Breast epithelium (tissue), 4 donors: ENCODE data around the gene ANKRD55. TPM values are rescaled to one million over a fixed set of nuclear protein-coding genes. Genes with fewer than 3 reads are reported as not detected.
"Not testable (repeated sequence)": the region's sequence is repeated elsewhere in the genome, so short reads cannot be mapped to it uniquely, and the experiment has no call there.

ENCODE experiments used
- DNase-seq, 2 donors: peaks; one replicate each; pipeline ENCODE4 v3.0.0-alpha.2; 2019; ENCODE audit warnings: low spot score in 2 of 2
- H3K27ac ChIP-seq, 2 donors: fragments of 200-600 bp; sonication (generic) in 1 of 2; one replicate each; pipeline ENCODE4 v1.5.1; 2016 to 2019; ENCODE audit warnings: mild to moderate bottlenecking in 1 of 2
- H3K27me3 ChIP-seq, 2 donors: fragments of 200-600 bp; sonication (generic) in 1 of 2; one replicate each; pipeline versions ENCODE4 v1.5.1 to v1.6.0; 2017 to 2019; ENCODE audit warnings: control low read depth in 1 of 2, mild to moderate bottlenecking in 1 of 2
- H3K36me3 ChIP-seq: fragments of 200-600 bp; one replicate; pipeline ENCODE4 v1.5.1; 2019
- H3K4me1 ChIP-seq, 2 donors: fragments of 200-600 bp; sonication (generic); one replicate each; pipeline ENCODE4 v1.5.1; 2016 to 2019; ENCODE audit warnings: control low read depth in 1 of 2
- H3K4me3 ChIP-seq, 3 donors: fragments of 200-600 bp; sonication (generic); 1 replicate in 2 of 3; 2 replicates in 1 of 3; pipeline ENCODE4 v1.5.1; 2016 to 2019; ENCODE audit warnings: mild to moderate bottlenecking in 3 of 3, moderate library complexity in 2 of 3
- H3K9me3 ChIP-seq, 2 donors: fragments of 200-600 bp; sonication (generic) in 1 of 2; one replicate each; pipeline ENCODE4 v1.5.1; 2016 to 2019; ENCODE audit warnings: control low read depth in 1 of 2
- CTCF ChIP-seq, 3 donors: fragments of 450-650 bp; IDR thresholded peaks; one replicate each; pipeline ENCODE4 v1.5.1; 2016 to 2017; ENCODE audit warnings: antibody characterized with exemption in 3 of 3, mild to moderate bottlenecking in 3 of 3, moderate library complexity in 3 of 3
- POLR2A ChIP-seq: fragments of 450-650 bp; IDR thresholded peaks from one replicate; pipeline ENCODE4 v1.6.1; 2016; ENCODE audit warnings: antibody characterized with exemption, mild to moderate bottlenecking, moderate library complexity
- POLR2AphosphoS5 ChIP-seq, 3 donors: sonication (generic); formaldehyde crosslinking; IDR thresholded peaks; one replicate each; pipeline ENCODE4 v1.6.1; 2017; ENCODE audit warnings: antibody characterized with exemption in 3 of 3
- intact Hi-C: fragments of 100-400 bp; cut with DNase I; formaldehyde crosslinking; loops from one replicate; pipeline ENCODE4 v1.15.1; 2023; ENCODE audit warnings: low total_unique reads
- total RNA-seq, 3 donors: library from RNA; depleted of rRNA; stranded (reverse); fragments of >200 nt; gene quantifications; one replicate each; pipeline ENCODE4 v1.1.0, GENCODE V29; 2016

The ANKRD55 gene
- total RNA-seq, 3 donors from 2014 or later: 0.32 to 0.33 TPM; not detected in 1

- TF ChIP-seq POLR2AphosphoS5 (IDR thresholded peaks at IDR 0.05) (no peak), CTCF (IDR thresholded peaks at IDR 0.05) (no peak), POLR2A (no peak)
Measured at GRCh38 chr5:56230576-56230975, 2.6 kb downstream of the ANKRD55 start.

GRCh38 chr5:56229111-56229510, 4.0 kb downstream of the ANKRD55 start:
- intact Hi-C loops: no loop called here
- TF ChIP-seq CTCF (IDR thresholded peaks at IDR 0.05): no peak
- no peak for TF ChIP-seq POLR2A
- no peak for TF ChIP-seq POLR2AphosphoS5 (IDR thresholded peaks at IDR 0.05)
- DNase-seq: no peak
- no peak overlapping the region for H3K4me3 ChIP-seq
- H3K27me3 ChIP-seq: no peaks in the 10 kb centered on the region
- H3K27ac ChIP-seq: no peak overlapping the region
- no peaks in the 10 kb centered on the region for H3K36me3 ChIP-seq
- H3K4me1 ChIP-seq: no peaks in the 10 kb centered on the region
- H3K9me3 ChIP-seq: no peaks in the 10 kb centered on the region

More at GRCh38 chr5:56230576-56230975, 2.6 kb downstream of the ANKRD55 start:
- no peak overlapping the region for H3K4me3 ChIP-seq
- H3K36me3 ChIP-seq: no peaks in the 10 kb centered on the region
- no peaks in the 10 kb centered on the region for H3K9me3 ChIP-seq
- no peak overlapping the region for H3K27ac ChIP-seq
- intact Hi-C loops: no loop called here
- H3K27me3 ChIP-seq: no peaks in the 10 kb centered on the region
- no peak for DNase-seq
- H3K4me1 ChIP-seq: no peaks in the 10 kb centered on the region

GRCh38 chr5:56228631-56229030, 4.5 kb downstream of the ANKRD55 start:
- intact Hi-C loops: no loop called here
- DNase-seq: no peak
- Histone ChIP-seq H3K4me1 (no peaks in the 10 kb centered on the region), H3K9me3 (no peaks in the 10 kb centered on the region), H3K36me3 (no peaks in the 10 kb centered on the region), H3K4me3 (no peak overlapping the region), H3K27me3 (no peaks in the 10 kb centered on the region), H3K27ac (no peak overlapping the region)
- TF ChIP-seq POLR2A (no peak), CTCF (IDR thresholded peaks at IDR 0.05) (no peak), POLR2AphosphoS5 (IDR thresholded peaks at IDR 0.05) (no peak)

- no peaks in the 10 kb centered on the region for H3K4me1 ChIP-seq
- no peak overlapping the region for H3K4me3 ChIP-seq
- no peaks in the 10 kb centered on the region for H3K27me3 ChIP-seq
- H3K9me3 ChIP-seq: no peaks in the 10 kb centered on the region
- DNase-seq: no peak
- intact Hi-C loops: no loop called here
- H3K36me3 ChIP-seq: no peaks in the 10 kb centered on the region
- TF ChIP-seq POLR2A (no peak), CTCF (IDR thresholded peaks at IDR 0.05) (no peak), POLR2AphosphoS5 (IDR thresholded peaks at IDR 0.05) (no peak)
- H3K27ac ChIP-seq: no peak overlapping the region
Measured at GRCh38 chr5:56227691-56228090, 5.4 kb downstream of the ANKRD55 start.

GRCh38 chr5:56223298-56223697, 9.8 kb downstream of the ANKRD55 start:
- H3K4me3 ChIP-seq, H3K27me3 ChIP-seq, H3K27ac ChIP-seq, DNase-seq, H3K4me1 ChIP-seq, H3K36me3 ChIP-seq, intact Hi-C loops: not testable (repeated sequence)
- peaks cover 6 to 11% of the 10 kb centered on the region in 2 donors for H3K9me3 ChIP-seq

- H3K4me1 ChIP-seq, H3K27me3 ChIP-seq, H3K27ac ChIP-seq, DNase-seq, H3K36me3 ChIP-seq, H3K4me3 ChIP-seq, intact Hi-C loops: not testable (repeated sequence)
- H3K9me3 ChIP-seq: peaks cover 13 to 15% of the 10 kb centered on the region in 2 donors
Measured at GRCh38 chr5:56221601-56222000, 11.5 kb downstream of the ANKRD55 start.
